HepG2 (cell line): Measurements from ENCODE around the gene MFAP4. TPM values are rescaled to one million over a fixed set of nuclear protein-coding genes. Genes with fewer than 3 reads are reported as not detected.

Source experiments
- CAMTA2 ChIP-seq: sonication (generic); formaldehyde crosslinking; IDR thresholded peaks from 2 replicates; pipeline ENCODE4 v1.4.0; 2020; ENCODE audit warnings: mild to moderate bottlenecking, missing genetic modification reagents, borderline replicate concordance
- FOXA1 ChIP-seq, 2 experiments: fragments of 450-650 bp in 1 of 2; sonication (generic) in 1 of 2; formaldehyde crosslinking in 1 of 2; IDR thresholded peaks; 2 replicates each; pipeline versions ENCODE4 v1.4.0 to v1.6.1; 2016 to 2020; ENCODE audit warnings: missing genetic modification reagents in 1 of 2
- HCFC1 ChIP-seq: fragments of 150-350 bp; IDR thresholded peaks from 2 replicates; pipeline ENCODE4 v1.6.1; 2014; ENCODE audit warnings: low read depth, low read length
- HNF4G ChIP-seq, 2 experiments: sonication (generic) in 1 of 2; formaldehyde crosslinking in 1 of 2; IDR thresholded peaks; 2 replicates each; pipeline versions ENCODE4 v1.4.0 to v1.6.1; 2011 to 2020; ENCODE audit warnings: borderline replicate concordance in 2 of 2, low read depth in 2 of 2, mild to moderate bottlenecking in 2 of 2, low read length in 1 of 2, missing genetic modification reagents in 1 of 2, moderate library complexity in 1 of 2
- IKZF1 ChIP-seq: fragments of 450-650 bp; IDR thresholded peaks from 2 replicates; pipeline ENCODE4 v1.7.1; 2016
- KMT2A ChIP-seq: sonication (generic); formaldehyde crosslinking; IDR thresholded peaks from 2 replicates; pipeline ENCODE4 v1.4.0; 2020; ENCODE audit warnings: missing genetic modification reagents
- NAIF1 ChIP-seq: sonication (generic); formaldehyde crosslinking; IDR thresholded peaks from 2 replicates; pipeline ENCODE4 v1.5.0; 2020; ENCODE audit warnings: mild to moderate bottlenecking, missing genetic modification reagents, borderline replicate concordance
- REXO4 ChIP-seq: sonication (generic); formaldehyde crosslinking; IDR thresholded peaks from 2 replicates; pipeline ENCODE4 v1.8.0; 2022; ENCODE audit warnings: missing genetic modification reagents, mild to moderate bottlenecking, borderline replicate concordance
- SMYD3 ChIP-seq: sonication (generic); formaldehyde crosslinking; IDR thresholded peaks from 2 replicates; pipeline ENCODE4 v1.8.1; 2023; ENCODE audit warnings: mild to moderate bottlenecking, missing genetic modification reagents
- ZFP82 ChIP-seq: sonication (generic); formaldehyde crosslinking; IDR thresholded peaks from 2 replicates; pipeline ENCODE4 v1.5.1; 2020; ENCODE audit warnings: mild to moderate bottlenecking, missing genetic modification reagents, borderline replicate concordance
- ZNF33B ChIP-seq: sonication (generic); formaldehyde crosslinking; IDR thresholded peaks from 2 replicates; pipeline ENCODE4 v1.5.1; 2020; ENCODE audit warnings: mild to moderate bottlenecking, missing genetic modification reagents
- polyA plus RNA-seq, 8 experiments: library from polyadenylated mRNA; depleted of rRNA in 3 of 8; stranded (reverse) in 7 of 8; unstranded in 1 of 8; fragments of >200 nt; fragmentation: Illumina TruSeq in 4 of 8; extraction: Trizol in 4 of 8; gene quantifications; 2 replicates each; pipeline versions ENCODE4 v1.2.1 to v1.2.3, GENCODE V29; 2011 to 2016; ENCODE audit warnings: low read depth in 4 of 8, missing spikeins in 1 of 8, mixed read lengths in 1 of 8; ENCODE audit not compliant: insufficient read depth in 1 of 8
- total RNA-seq, 5 experiments: library from RNA; depleted of rRNA; stranded (reverse); fragments of >200 nt; fragmentation: Illumina TruSeq; extraction: Trizol; gene quantifications; 2 replicates each; pipeline ENCODE4 v1.2.3, GENCODE V29; 2016; ENCODE audit warnings: low read depth in 1 of 5
- TF ChIP-seq, protein P1 (sequence below): sonication (generic); formaldehyde crosslinking; IDR thresholded peaks from 2 replicates; pipeline ENCODE4 v1.5.0; 2020; ENCODE audit warnings: mild to moderate bottlenecking, missing genetic modification reagents
- TF ChIP-seq, protein P2 (sequence below): sonication (generic); formaldehyde crosslinking; IDR thresholded peaks from 2 replicates; pipeline ENCODE4 v1.4.0; 2020; ENCODE audit warnings: missing genetic modification reagents
- TF ChIP-seq, protein P3 (sequence below): sonication (generic); formaldehyde crosslinking; IDR thresholded peaks from 2 replicates; pipeline ENCODE4 v1.9.0; 2022; ENCODE audit warnings: low read depth, missing genetic modification reagents
- TF ChIP-seq, protein P4 (sequence below), 2 experiments: sonication (generic) in 1 of 2; formaldehyde crosslinking in 1 of 2; IDR thresholded peaks; 2 replicates each; pipeline versions ENCODE4 v1.6.1 to v1.9.0; 2014 to 2022; ENCODE audit warnings: antibody characterized with exemption in 1 of 2, borderline replicate concordance in 1 of 2, inconsistent platforms in 1 of 2, low read depth in 1 of 2, missing genetic modification reagents in 1 of 2

The MFAP4 gene
- total and polyA plus RNA-seq, 2 of the 13 experiments (the other 11 are each of a cell fraction or from before 2014, with no cell fraction given) = 0.08 TPM; not detected in 1

DNA sequence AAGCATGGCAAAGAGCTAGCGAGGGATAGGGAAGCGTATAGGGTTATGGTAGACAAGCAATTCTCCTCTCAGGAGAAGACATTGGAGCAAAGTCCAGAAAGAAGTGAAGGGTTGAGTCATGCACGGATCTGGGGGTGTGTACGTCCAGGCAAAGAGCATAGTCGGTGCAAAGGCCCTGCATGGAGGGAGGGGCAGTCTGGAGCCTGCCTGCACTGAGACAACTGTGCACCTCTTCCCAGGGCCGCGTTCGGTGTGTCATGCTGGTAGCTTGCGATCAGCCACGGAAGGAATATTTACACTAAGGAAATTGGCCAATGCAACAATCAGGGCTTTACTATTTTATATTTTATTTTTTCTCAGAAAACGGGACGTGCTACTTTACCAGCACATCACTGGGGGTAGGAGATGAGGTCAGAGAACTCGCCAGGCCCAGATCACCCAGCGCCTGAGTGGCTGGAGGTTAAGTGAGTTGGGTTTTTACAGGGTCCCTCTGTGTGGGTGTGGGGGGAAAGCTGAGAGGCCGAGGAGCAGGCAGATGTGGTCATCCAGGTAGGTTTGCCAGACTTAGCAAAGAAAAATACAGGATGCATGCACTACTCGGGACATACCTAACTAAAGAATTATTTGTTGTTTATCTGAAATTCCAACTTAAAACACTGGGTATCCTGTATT is 17.7 kb downstream of the MFAP4 start (continued):
- TF ChIP-seq ZFP82 (no peak), CAMTA2 (CRISPR knock-in tag) (no peak), FOXA1 (IDR thresholded peaks at IDR 0.05) (no peak), FOXA1 (CRISPR knock-in tag; IDR thresholded peaks at IDR 0.05) (peak; percentile 36; the same call in 1 of the 2 replicates), ZNF33B (no peak), NAIF1 (CRISPR knock-in tag) (no peak), SMYD3 (CRISPR knock-in tag) (no peak), IKZF1 (no peak), HCFC1 (no peak), REXO4 (CRISPR knock-in tag) (no peak), KMT2A (CRISPR knock-in tag) (no peak), HNF4G (IDR thresholded peaks at IDR 0.05; ENCODE audit: borderline replicate concordance, low read depth, low read length) (peak; percentile 82), HNF4G (CRISPR knock-in tag; IDR thresholded peaks at IDR 0.05; ENCODE audit: borderline replicate concordance, low read depth) (peak; percentile 44; the same call in 1 of the 2 replicates)
- TF ChIP-seq, protein P1, sequence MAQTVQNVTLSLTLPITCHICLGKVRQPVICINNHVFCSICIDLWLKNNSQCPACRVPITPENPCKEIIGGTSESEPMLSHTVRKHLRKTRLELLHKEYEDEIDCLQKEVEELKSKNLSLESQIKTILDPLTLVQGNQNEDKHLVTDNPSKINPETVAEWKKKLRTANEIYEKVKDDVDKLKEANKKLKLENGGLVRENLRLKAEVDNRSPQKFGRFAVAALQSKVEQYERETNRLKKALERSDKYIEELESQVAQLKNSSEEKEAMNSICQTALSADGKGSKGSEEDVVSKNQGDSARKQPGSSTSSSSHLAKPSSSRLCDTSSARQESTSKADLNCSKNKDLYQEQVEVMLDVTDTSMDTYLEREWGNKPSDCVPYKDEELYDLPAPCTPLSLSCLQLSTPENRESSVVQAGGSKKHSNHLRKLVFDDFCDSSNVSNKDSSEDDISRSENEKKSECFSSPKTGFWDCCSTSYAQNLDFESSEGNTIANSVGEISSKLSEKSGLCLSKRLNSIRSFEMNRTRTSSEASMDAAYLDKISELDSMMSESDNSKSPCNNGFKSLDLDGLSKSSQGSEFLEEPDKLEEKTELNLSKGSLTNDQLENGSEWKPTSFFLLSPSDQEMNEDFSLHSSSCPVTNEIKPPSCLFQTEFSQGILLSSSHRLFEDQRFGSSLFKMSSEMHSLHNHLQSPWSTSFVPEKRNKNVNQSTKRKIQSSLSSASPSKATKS (CRISPR knock-in tag) = no peak
- TF ChIP-seq, protein P2, sequence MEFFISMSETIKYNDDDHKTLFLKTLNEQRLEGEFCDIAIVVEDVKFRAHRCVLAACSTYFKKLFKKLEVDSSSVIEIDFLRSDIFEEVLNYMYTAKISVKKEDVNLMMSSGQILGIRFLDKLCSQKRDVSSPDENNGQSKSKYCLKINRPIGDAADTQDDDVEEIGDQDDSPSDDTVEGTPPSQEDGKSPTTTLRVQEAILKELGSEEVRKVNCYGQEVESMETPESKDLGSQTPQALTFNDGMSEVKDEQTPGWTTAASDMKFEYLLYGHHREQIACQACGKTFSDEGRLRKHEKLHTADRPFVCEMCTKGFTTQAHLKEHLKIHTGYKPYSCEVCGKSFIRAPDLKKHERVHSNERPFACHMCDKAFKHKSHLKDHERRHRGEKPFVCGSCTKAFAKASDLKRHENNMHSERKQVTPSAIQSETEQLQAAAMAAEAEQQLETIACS (CRISPR knock-in tag) = no peak
- TF ChIP-seq, protein P3, sequence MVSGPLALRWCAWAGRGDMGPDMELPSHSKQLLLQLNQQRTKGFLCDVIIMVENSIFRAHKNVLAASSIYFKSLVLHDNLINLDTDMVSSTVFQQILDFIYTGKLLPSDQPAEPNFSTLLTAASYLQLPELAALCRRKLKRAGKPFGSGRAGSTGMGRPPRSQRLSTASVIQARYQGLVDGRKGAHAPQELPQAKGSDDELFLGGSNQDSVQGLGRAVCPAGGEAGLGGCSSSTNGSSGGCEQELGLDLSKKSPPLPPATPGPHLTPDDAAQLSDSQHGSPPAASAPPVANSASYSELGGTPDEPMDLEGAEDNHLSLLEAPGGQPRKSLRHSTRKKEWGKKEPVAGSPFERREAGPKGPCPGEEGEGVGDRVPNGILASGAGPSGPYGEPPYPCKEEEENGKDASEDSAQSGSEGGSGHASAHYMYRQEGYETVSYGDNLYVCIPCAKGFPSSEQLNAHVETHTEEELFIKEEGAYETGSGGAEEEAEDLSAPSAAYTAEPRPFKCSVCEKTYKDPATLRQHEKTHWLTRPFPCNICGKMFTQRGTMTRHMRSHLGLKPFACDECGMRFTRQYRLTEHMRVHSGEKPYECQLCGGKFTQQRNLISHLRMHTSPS (CRISPR knock-in tag) = no peak
- TF ChIP-seq, protein P4, sequence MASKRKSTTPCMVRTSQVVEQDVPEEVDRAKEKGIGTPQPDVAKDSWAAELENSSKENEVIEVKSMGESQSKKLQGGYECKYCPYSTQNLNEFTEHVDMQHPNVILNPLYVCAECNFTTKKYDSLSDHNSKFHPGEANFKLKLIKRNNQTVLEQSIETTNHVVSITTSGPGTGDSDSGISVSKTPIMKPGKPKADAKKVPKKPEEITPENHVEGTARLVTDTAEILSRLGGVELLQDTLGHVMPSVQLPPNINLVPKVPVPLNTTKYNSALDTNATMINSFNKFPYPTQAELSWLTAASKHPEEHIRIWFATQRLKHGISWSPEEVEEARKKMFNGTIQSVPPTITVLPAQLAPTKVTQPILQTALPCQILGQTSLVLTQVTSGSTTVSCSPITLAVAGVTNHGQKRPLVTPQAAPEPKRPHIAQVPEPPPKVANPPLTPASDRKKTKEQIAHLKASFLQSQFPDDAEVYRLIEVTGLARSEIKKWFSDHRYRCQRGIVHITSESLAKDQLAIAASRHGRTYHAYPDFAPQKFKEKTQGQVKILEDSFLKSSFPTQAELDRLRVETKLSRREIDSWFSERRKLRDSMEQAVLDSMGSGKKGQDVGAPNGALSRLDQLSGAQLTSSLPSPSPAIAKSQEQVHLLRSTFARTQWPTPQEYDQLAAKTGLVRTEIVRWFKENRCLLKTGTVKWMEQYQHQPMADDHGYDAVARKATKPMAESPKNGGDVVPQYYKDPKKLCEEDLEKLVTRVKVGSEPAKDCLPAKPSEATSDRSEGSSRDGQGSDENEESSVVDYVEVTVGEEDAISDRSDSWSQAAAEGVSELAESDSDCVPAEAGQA (IDR thresholded peaks at IDR 0.05; ENCODE audit: low read depth) = no peak
- TF ChIP-seq, protein P4 (CRISPR knock-in tag; IDR thresholded peaks at IDR 0.05; ENCODE audit: borderline replicate concordance) = no peak
